Fibroblast of gingiva (primary cell): Measurements from ENCODE around the gene NRG3.

Experiments
- DNase-seq: peaks from one replicate; pipeline ENCODE4 v3.0.0-alpha.2; 2011; ENCODE audit warnings: low read depth

NRG3 gene

DNA sequence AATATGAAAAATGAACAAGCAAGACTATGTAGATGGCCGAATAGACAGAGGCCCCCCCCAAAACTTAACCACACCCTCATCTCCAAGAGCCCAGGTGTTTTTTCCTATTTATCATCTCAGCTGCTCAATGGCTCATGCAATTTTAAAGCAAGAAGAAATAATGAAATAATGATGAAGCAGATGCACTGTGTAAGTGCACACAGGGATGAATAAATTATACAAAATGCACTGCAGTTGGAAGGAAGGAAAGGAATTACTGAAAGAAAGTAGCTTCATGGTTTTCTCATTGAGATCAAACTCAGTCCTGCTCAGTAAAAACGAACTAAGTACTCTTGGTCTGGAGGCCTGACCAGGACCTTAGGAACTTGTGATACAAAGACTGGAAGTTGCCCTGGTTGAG is 810.1 kb downstream of the NRG3 start:
- DNase-seq, result no peak

DNA sequence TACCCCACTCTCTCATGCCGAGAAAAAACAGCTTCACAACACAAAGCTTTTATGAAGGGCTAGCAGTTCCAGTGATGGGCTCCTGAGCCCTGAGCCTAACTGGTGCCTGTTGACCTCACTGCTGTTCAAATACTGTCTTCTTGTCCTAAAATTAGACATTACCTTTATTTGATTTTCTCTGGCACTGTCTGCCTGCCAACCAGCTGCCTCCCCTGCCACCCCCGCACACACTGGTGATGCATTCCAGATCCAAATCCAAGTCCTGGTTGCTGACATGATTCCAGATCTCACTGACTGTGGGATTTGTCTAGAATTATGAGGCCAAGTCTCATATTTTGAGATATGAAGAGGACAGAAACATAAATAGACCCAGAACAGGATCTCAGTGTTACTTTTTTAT is 816.2 kb downstream of the NRG3 start:
- DNase-seq, result no peak

- DNase-seq, result no peak
These were observed 817.5 kb downstream of the NRG3 start for GRCh38 chr10:82692458-82692857.

GRCh38 chr10:82721831-82722230 is 846.8 kb downstream of the NRG3 start:
- DNase-seq, result no peak

GRCh38 chr10:82722273-82722672 is 847.3 kb downstream of the NRG3 start:
- no peak for DNase-seq

DNA sequence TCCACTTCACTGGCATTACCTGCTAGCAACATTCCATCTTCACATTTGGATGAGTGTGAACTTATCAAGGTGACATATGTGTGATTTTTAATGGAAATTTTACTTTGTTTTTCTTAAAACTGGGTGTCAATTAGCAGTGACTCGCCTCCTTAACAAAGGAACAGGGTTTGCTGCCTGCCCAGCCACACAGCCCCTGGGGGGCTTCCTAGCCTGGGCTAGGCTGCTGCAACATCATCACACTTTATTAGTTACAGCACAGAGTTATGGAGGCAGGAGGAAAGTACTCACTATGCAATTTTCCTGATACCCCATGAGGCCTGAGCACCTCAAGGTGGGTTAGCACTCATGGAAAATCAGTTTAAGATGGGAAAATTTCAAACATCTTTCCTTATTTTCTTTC is 861.3 kb downstream of the NRG3 start:
- DNase-seq, result no peak

DNA sequence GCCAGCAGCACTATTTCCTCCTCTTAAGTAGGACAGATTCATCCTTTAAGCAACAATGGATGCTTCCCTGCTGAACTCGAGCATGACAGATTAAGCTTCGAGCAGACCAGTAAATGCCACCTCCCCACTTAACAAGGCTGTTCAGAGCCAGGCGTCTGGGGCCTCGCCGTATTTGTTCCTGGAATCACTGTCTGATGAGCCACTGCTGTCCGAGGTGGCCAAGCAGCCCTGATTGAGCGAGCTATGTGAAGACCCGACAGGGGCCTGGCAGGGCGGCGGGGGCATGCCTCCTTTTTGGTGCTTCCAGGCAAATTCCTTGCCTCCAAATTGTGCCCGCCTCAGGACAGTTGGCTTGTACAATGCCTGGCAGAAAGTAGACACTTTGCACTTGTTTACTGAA is 862.6 kb downstream of the NRG3 start:
- DNase-seq, result no peak

DNA sequence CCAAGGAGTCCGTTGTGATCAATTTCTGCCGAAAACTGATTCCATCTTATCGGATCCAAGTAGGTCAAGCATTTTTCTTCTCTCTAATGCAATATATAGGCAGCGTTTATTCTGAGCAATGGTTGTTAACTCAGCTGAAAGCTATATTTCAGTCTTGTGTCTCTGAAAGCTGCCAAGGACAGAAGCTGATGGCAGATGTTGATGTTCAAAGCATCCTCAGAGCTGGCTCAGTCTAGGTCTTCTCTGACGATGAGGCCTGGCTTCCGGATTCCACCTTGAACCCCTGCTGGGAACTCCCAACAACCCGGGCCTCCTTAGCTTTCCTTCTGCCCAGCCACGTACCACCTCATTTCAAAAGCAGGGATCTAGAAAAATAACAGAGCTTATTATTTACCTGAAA is 863.6 kb downstream of the NRG3 start:
- DNase-seq, result no peak

DNA sequence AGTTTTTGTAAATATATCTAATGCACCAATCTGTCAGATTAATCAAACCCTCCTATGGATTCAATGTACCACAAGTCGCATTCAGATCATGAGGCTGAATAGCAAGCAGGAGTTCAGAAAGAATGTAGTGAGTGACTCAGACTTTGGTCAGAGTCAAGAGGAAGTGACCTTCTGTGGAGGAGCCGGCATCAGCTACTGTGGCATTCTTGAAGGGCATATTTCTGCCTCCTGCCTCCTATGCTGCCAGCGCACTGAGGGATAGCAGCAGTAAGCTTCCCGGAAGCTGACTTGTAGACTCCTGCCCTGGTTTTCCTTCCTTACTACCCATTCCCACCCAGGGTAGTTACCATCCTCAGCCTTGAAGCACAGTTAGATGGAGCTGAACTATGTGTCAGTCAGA is 867.5 kb downstream of the NRG3 start:
- DNase-seq, result no peak

DNA sequence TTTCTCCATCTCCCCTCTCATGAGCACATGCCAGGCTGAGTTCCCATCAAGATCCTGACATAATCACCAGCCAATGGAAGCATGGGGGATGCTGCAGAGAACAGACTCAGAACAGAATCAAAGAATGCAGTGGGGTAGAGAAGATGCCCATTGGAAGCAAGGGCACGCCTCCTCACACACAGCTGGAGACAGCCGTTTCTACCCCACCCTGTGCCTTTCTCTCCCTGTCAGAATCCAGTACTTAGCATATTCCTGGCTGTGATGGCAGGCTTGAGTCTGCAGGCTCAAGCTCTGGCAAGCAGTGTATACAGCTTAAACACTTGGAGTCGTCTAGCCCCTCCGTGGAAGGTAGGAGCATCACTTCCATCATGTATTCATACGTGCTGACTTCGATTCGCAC is 867.9 kb downstream of the NRG3 start:
- no peak for DNase-seq

DNA sequence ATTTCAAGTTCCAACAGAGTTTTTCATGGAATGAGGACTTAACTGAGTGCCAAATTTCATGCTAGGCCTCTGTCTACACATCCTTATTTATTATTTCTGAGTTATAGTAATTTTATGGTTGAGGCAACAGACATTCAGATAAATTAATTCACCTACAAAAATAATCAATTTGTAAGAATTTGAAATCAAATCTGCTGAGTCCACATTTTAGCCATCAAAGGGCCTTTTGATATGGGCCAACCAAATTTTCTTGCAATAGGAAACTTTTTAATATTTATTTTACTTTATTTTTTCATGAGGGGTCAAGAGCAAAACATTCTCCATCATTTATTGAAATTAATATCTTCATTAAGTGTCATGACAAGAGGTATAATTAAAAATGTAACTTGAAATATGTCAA is 875.5 kb downstream of the NRG3 start:
- DNase-seq, result no peak

DNA sequence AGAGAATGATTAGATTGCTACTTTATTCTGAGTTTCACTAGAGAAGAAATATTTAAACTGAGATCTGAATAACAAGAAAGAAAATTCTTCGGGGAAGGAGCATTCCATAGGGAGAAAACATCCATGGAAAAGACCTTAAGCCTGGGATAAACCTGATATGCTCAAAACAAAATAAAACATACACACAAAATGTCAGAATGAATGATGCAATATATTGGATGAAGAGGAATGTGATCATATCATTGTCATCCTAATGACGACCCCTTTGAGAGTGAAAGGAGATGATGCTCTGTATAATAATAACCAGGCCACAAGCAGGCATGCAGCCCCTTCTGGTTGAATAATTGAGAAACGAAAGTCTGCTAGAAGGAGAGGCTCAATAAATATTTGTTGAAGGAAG is 882.4 kb downstream of the NRG3 start:
- no peak for DNase-seq

- no peak for DNase-seq
These were observed 882.9 kb downstream of the NRG3 start for GRCh38 chr10:82757901-82758300.

DNA sequence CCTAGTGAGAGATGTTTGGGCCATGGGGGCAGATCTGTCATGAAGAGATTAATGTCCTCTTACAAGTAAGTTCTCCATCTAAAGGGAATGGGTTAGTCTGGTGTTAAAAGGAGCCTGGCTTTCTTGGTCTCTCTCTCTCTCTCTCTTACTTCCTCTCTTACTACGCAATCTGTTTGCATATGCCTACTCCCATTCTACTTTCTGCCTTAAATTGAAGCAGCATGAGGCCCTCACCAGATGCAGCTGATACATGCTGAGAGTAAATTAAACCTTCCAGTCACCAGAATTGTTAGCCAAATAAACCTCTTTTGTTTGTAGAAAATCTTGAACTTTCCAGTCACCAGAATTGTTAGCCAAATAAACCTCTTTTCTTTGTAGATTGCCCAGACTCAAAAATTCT is 884.1 kb downstream of the NRG3 start:
- no peak for DNase-seq

GRCh38 chr10:82762641-82763040 is 887.6 kb downstream of the NRG3 start:
- no peak for DNase-seq

DNA sequence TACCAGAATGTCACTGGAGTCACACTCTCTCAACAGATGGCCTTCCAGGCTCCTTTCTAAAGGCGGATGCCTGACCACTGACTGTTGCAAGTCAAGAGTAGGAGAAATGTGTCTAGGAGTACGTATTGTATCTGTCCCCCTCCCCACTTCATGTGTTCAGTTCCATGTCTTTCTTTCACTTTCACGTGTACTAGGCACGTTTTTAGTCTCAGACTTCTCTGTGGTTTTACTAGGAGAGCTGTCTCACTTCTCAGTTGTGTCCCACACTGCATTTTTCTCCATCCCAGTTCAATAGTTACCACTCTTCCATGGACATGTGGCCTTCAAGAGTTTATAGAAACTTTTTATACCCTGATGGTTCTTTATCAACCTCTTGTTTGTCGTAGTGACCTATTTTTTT is 893.0 kb downstream of the NRG3 start:
- no peak for DNase-seq

DNA sequence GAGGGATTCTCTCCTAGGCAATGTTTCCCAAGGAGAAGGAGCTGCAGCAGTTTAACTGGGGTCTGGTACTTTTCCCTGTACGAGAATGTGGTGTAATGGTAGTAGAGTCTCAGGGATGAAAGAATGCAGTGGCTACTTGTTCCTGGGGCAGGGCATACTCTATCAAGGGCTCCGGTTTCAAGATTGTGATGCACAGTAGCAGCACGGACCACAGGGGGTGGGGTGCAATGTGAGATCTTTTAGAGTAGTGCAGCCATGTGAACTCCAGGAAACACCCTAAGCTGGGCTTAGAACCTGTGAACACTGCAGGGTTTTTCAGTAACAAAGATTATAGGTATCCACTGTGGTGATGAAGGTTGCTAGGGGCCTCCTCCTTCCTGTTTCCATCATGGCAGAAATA is 903.9 kb downstream of the NRG3 start:
- DNase-seq, result no peak

GRCh38 chr10:82796510-82796909 is 921.5 kb downstream of the NRG3 start:
- DNase-seq, result no peak

- no peak for DNase-seq
These were observed 926.3 kb downstream of the NRG3 start for GRCh38 chr10:82801289-82801688.

GRCh38 chr10:82811621-82812020 is 936.6 kb downstream of the NRG3 start:
- DNase-seq, result no peak

- DNase-seq, result no peak
These were observed 938.9 kb downstream of the NRG3 start for GRCh38 chr10:82813856-82814255.

GRCh38 chr10:82814635-82815034 is 939.6 kb downstream of the NRG3 start:
- DNase-seq, result no peak

- no peak for DNase-seq
These were observed 940.7 kb downstream of the NRG3 start for GRCh38 chr10:82815680-82816079.

- no peak for DNase-seq
These were observed 942.9 kb downstream of the NRG3 start for GRCh38 chr10:82817676-82818422.

DNA sequence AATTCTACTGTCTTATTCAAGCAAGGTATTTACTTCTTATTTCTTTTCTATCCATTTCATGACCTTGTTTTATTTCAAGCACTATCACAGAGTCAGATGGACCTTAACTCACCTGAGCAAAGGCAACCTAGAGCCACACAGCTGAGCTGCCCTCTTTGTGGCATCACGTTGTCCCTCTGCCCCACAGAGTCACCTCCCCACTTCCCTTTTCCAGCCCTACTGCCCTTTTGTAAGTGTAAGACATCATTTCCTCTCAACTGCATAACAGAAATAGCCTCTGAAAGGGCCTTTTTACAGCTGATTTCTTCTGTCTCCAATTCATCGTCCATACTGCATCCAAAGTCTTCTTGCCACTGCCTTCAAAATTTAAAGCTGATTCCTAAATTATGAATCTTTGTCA is 946.0 kb downstream of the NRG3 start:
- DNase-seq, result no peak
